Measurements from ENCODE around the gene CENPT. TPM values are rescaled to one million over a fixed set of nuclear protein-coding genes. Genes with fewer than 3 reads are reported as not detected.

The CENPT gene
- total RNA-seq, 1 experiment from 2014 or later: 54.3 TPM

- Mint-ChIP-seq H3K36me3 (ENCODE audit: insufficient read depth, unreplicated experiment) (peaks cover 27% of the 10 kb centered on the region), H3K4me3 (ENCODE audit: low read depth, unreplicated experiment) (peak within 1 kb of the TSS; percentile 99), H3K27me3 (ENCODE audit: unreplicated experiment) (no peaks in the 10 kb centered on the region), H3K4me1 (ENCODE audit: low read depth, unreplicated experiment) (peaks cover 10% of the 10 kb centered on the region), H3K27ac (ENCODE audit: unreplicated experiment) (peak within 1 kb of the TSS; percentile 95), H3K9me3 (ENCODE audit: low read depth, unreplicated experiment) (no peaks in the 10 kb centered on the region)
- DNase-seq: peak; percentile 97
- TF ChIP-seq CTCF (IDR thresholded peaks at IDR 0.05; ENCODE audit: unreplicated experiment): no peak
- BruUV-seq (replicated peaks): no TSS peak
- CTCF ChIA-PET: interaction anchor here (0.6 to 2.0 kb wide), 5 partner anchors 9 to 211 kb away, joined by 3 to 7 read pairs (median 3); no protein-coding TSS in a partner anchor
- intact Hi-C loops (cut with micrococcal nuclease; ENCODE audit: unreplicated experiment): no loop called here
Observed at GRCh38 chr16:67892899-67893742, 45.6 kb upstream of the CENPT start, which contains the start of gene PSKH1. TSS of gene PSKH1 (plus strand) at chr16:67893254. CDS start at chr16:67908750, 15,496 bp downstream.

GRCh38 chr16:67892375-67892774, 44.9 kb upstream of the CENPT start:
- TF ChIP-seq CTCF (IDR thresholded peaks at IDR 0.05; ENCODE audit: unreplicated experiment): no peak
- BruUV-seq (replicated peaks): TSS peak; percentile 94
- no peaks in the 10 kb centered on the region for H3K27me3 Mint-ChIP-seq (ENCODE audit: unreplicated experiment)
- peak overlapping the region; percentile 95 for H3K27ac Mint-ChIP-seq (ENCODE audit: unreplicated experiment)
- H3K4me3 Mint-ChIP-seq (ENCODE audit: low read depth, unreplicated experiment): peak overlapping the region; percentile 99
- CTCF ChIA-PET: interaction anchor here (0.7 to 2.0 kb wide), 3 partner anchors 8 to 209 kb away, joined by 3 to 5 read pairs (median 4); partner anchors contain the start of gene PSMB10
- H3K4me1 Mint-ChIP-seq (ENCODE audit: low read depth, unreplicated experiment): peaks cover 10% of the 10 kb centered on the region
- intact Hi-C loops (cut with micrococcal nuclease; ENCODE audit: unreplicated experiment): no loop called here
- no peaks in the 10 kb centered on the region for H3K9me3 Mint-ChIP-seq (ENCODE audit: low read depth, unreplicated experiment)
- H3K36me3 Mint-ChIP-seq (ENCODE audit: insufficient read depth, unreplicated experiment): peaks cover 27% of the 10 kb centered on the region
- DNase-seq: no peak

- Mint-ChIP-seq H3K27me3 (ENCODE audit: unreplicated experiment) (no peaks in the 10 kb centered on the region), H3K9me3 (ENCODE audit: low read depth, unreplicated experiment) (no peaks in the 10 kb centered on the region), H3K36me3 (ENCODE audit: insufficient read depth, unreplicated experiment) (peaks cover 23% of the 10 kb centered on the region), H3K4me3 (ENCODE audit: low read depth, unreplicated experiment) (no peak overlapping the region), H3K4me1 (ENCODE audit: low read depth, unreplicated experiment) (peaks cover 3% of the 10 kb centered on the region), H3K27ac (ENCODE audit: unreplicated experiment) (no peak overlapping the region)
- DNase-seq: no peak
- no peak for TF ChIP-seq CTCF (IDR thresholded peaks at IDR 0.05; ENCODE audit: unreplicated experiment)
- BruUV-seq (replicated peaks): no TSS peak
- CTCF ChIA-PET: no interaction called here
- intact Hi-C loops (cut with micrococcal nuclease; ENCODE audit: unreplicated experiment): no loop called here
Observed at GRCh38 chr16:67888331-67888730, 40.8 kb upstream of the CENPT start.

GRCh38 chr16:67886387-67886786, 38.9 kb upstream of the CENPT start:
- Mint-ChIP-seq H3K27me3 (ENCODE audit: unreplicated experiment) (no peaks in the 10 kb centered on the region), H3K4me3 (ENCODE audit: low read depth, unreplicated experiment) (no peak overlapping the region), H3K36me3 (ENCODE audit: insufficient read depth, unreplicated experiment) (peaks cover 29% of the 10 kb centered on the region), H3K27ac (ENCODE audit: unreplicated experiment) (no peak overlapping the region), H3K4me1 (ENCODE audit: low read depth, unreplicated experiment) (peaks cover 10% of the 10 kb centered on the region), H3K9me3 (ENCODE audit: low read depth, unreplicated experiment) (no peaks in the 10 kb centered on the region)
- CTCF ChIA-PET: interaction anchor here (0.6 kb wide), 1 partner anchor 1170 kb away, joined by 4 read pairs; no protein-coding TSS in a partner anchor
- DNase-seq: no peak
- intact Hi-C loops (cut with micrococcal nuclease; ENCODE audit: unreplicated experiment): no loop called here
- no TSS peak for BruUV-seq (replicated peaks)
- no peak for TF ChIP-seq CTCF (IDR thresholded peaks at IDR 0.05; ENCODE audit: unreplicated experiment)

Data from Calu3 (cell line).